Nephron progenitor cell (in vitro differentiated cells): ENCODE data around the gene ASTN2.

Experiments
- DNase-seq: peaks from one replicate; pipeline ENCODE4 v3.0.0; 2021
- H3K27ac Mint-ChIP-seq: 2 replicates; pipeline ENCODE4 v1.8.0; 2021; ENCODE audit warnings: mild to moderate bottlenecking, moderate library complexity, mixed read lengths
- H3K27me3 Mint-ChIP-seq: 2 replicates; pipeline ENCODE4 v1.8.0; 2021; ENCODE audit warnings: mild to moderate bottlenecking, low read depth, mixed read lengths; ENCODE audit not compliant: poor library complexity
- H3K36me3 Mint-ChIP-seq: 2 replicates; pipeline ENCODE4 v1.8.0; 2021; ENCODE audit warnings: low read depth, mixed read lengths
- H3K4me1 Mint-ChIP-seq: 2 replicates; pipeline ENCODE4 v1.8.0; 2021; ENCODE audit warnings: mixed read lengths
- H3K4me3 Mint-ChIP-seq: 2 replicates; pipeline ENCODE4 v1.8.0; 2021; ENCODE audit warnings: mild to moderate bottlenecking, moderate library complexity, mixed read lengths
- H3K9me3 Mint-ChIP-seq: 2 replicates; pipeline ENCODE4 v1.8.0; 2021; ENCODE audit warnings: mild to moderate bottlenecking, moderate library complexity, mixed read lengths
- CTCF ChIP-seq: fragments of 200-600 bp; sonication (generic); IDR thresholded peaks from 2 replicates; pipeline ENCODE4 v1.5.0; 2021; ENCODE audit warnings: antibody characterized with exemption

ASTN2 gene

DNA sequence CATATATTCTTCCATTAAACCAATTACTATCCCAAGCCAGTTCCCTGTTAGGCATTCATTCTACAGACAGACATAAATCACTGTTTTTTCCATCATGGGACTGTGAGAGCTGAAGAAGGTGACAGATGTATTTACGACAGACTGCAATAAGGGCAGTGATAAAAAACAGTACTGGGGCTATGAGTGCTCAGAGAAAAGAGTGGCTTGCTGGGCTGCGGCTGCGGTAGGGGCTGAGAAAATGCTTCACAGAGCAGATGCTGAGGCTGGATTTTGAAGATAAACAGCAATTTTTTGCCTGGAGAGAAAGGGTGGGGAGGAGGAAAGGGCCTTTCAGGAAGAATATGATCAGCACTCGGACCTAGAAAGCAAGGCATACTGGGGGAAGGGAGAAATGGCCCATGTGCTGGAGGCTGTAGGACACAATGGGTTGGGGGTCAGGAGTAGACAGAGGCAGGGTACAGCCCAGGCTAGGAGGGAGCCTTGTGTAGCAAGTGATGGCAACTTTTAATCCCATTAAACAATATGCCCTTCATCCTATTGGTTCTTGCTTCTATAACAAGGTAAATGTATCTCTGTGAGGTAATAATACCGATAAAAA lies 279.3 kb downstream of the ASTN2 start:
- H3K4me1 Mint-ChIP-seq: peaks cover 16% of the 10 kb centered on the region
- H3K36me3 Mint-ChIP-seq: no peaks in the 10 kb centered on the region
- H3K27ac Mint-ChIP-seq: peak overlapping the region; percentile 53
- no peak for TF ChIP-seq CTCF
- H3K27me3 Mint-ChIP-seq: peaks cover 16% of the 10 kb centered on the region
- H3K9me3 Mint-ChIP-seq: no peaks in the 10 kb centered on the region
- no peak for DNase-seq
- H3K4me3 Mint-ChIP-seq: no peak overlapping the region

- Mint-ChIP-seq H3K27ac (no peak overlapping the region), H3K9me3 (no peaks in the 10 kb centered on the region), H3K27me3 (peaks cover 10% of the 10 kb centered on the region), H3K4me3 (no peak overlapping the region), H3K4me1 (peaks cover 16% of the 10 kb centered on the region), H3K36me3 (no peaks in the 10 kb centered on the region)
- TF ChIP-seq CTCF: no peak
- DNase-seq: no peak
Observed at GRCh38 chr9:117134826-117135500, 279.9 kb downstream of the ASTN2 start.

DNA sequence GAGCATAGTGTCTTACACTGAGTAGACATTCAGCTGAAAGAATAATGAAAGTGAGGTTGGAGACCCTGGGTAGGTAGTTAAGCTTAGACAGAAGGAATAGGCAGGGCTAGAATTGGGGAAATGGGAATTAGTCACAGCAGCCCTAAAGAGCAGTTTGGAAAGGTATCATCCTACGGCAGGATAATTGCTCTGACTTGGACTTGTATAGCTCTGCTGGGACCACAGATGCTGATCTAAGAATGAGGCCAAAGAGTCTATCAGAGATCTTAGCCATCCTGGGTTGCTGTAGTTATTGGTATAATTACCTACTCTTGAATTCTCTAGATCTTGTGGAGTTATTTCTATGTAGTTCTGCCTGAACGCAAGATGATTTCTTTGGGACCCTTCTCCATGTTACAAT lies 288.0 kb downstream of the ASTN2 start:
- DNase-seq: no peak
- Mint-ChIP-seq H3K27me3 (no peaks in the 10 kb centered on the region), H3K9me3 (peaks cover 11% of the 10 kb centered on the region), H3K36me3 (no peaks in the 10 kb centered on the region), H3K4me3 (no peak overlapping the region), H3K27ac (peak overlapping the region; percentile 16), H3K4me1 (peaks cover 36% of the 10 kb centered on the region)
- no peak for TF ChIP-seq CTCF

DNA sequence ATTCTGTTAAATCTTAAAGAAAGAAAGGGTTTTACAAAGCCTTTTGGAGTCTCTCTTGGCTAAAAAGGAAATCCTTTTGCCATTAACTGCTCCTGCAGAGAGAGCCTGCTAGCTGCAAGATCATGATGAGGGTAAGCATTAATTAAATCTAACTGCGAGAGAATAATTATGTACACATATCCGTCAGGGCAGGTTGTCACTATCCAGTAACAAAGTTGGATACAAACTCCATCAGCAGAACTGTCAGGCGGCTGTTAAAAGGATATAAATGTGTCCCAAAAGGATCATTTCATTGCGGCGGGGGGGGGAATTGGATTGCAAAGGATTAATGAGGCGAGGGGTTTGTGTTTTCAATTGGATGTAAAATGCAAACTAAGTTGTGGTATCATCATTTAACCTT lies 289.3 kb downstream of the ASTN2 start:
- no peaks in the 10 kb centered on the region for H3K36me3 Mint-ChIP-seq
- DNase-seq: no peak
- H3K4me1 Mint-ChIP-seq: peaks cover 36% of the 10 kb centered on the region
- peaks cover 15% of the 10 kb centered on the region for H3K9me3 Mint-ChIP-seq
- H3K27ac Mint-ChIP-seq: no peak overlapping the region
- no peak for TF ChIP-seq CTCF
- no peak overlapping the region for H3K4me3 Mint-ChIP-seq
- H3K27me3 Mint-ChIP-seq: no peaks in the 10 kb centered on the region

GRCh38 chr9:117123729-117124128 lies 291.1 kb downstream of the ASTN2 start:
- DNase-seq: no peak
- Mint-ChIP-seq H3K27ac (no peak overlapping the region), H3K4me1 (peaks cover 36% of the 10 kb centered on the region), H3K9me3 (peaks cover 8% of the 10 kb centered on the region), H3K27me3 (peaks cover 2% of the 10 kb centered on the region), H3K4me3 (no peak overlapping the region), H3K36me3 (no peaks in the 10 kb centered on the region)
- no peak for TF ChIP-seq CTCF

- no peak for DNase-seq
- Mint-ChIP-seq H3K27ac (peak overlapping the region; percentile 40), H3K36me3 (no peaks in the 10 kb centered on the region), H3K9me3 (peaks cover 4% of the 10 kb centered on the region), H3K4me1 (peaks cover 36% of the 10 kb centered on the region), H3K27me3 (peaks cover 7% of the 10 kb centered on the region), H3K4me3 (no peak overlapping the region)
- no peak for TF ChIP-seq CTCF
Observed at GRCh38 chr9:117122953-117123352, 291.9 kb downstream of the ASTN2 start.
